Measurements from ENCODE around the gene S100A12. TPM values are rescaled to one million over a fixed set of nuclear protein-coding genes. Genes with fewer than 3 reads are reported as not detected.

Gene S100A12
- total and polyA plus RNA-seq, 2 donors (not counting 3 experiments of a cell fraction or from before 2014, with no cell fraction given) = not detected

DNA sequence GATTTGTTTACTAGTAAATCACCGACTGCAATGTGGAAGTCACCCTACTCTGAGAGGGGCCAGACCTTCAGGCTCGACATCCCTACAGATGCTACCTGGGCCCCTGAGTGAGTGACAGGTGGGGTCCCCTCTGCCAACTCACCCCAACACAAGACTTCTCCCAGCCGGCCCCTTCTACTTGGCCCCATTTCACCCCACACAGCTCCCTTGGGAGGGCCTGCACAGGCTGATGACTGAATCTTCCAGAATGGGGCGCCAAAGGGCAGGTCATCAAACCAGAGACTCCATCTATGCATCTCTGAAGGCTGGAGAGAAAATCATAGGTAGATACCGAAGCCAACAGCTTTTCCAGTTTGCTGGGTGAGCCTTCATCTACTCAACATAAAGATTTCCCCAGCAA, 24.8 kb upstream of the S100A12 start:
- no peaks in the 10 kb centered on the region for H3K9me3 ChIP-seq (replicated peaks; ENCODE audit: control insufficient read depth, insufficient read depth, low read length)
- H3K4me2 ChIP-seq (ENCODE audit: insufficient read depth, low read length) = no peak overlapping the region
- H2AFZ ChIP-seq (ENCODE audit: low read depth, low read length) = no peak overlapping the region
- dilution Hi-C loops (cut with MboI; ENCODE audit: extremely low pct_ligation_motif_present, low sequenced_read_pairs) (no loop called here), intact Hi-C loops (cut with micrococcal nuclease) (no loop called here)
- no peaks in the 10 kb centered on the region for H3K36me3 ChIP-seq (ENCODE audit: control insufficient read depth in 2 of 2, extremely low read depth in 1 of 2, insufficient read depth in 2 of 2, low read length in 2 of 2)
- no TSS peak for BruUV-seq (replicated peaks)
- H3K9ac ChIP-seq (replicated peaks; ENCODE audit: extremely low read depth, insufficient read depth, low read length) = no peak overlapping the region
- H3K4me3 ChIP-seq (replicated peaks in 1 of 3; ENCODE audit: insufficient read depth in 1 of 3, low read depth in 1 of 3, low read length in 3 of 3) = no peak overlapping the region
- no peaks in the 10 kb centered on the region for H3K79me2 ChIP-seq (ENCODE audit: control insufficient read depth, insufficient read depth, low read length)
- DNase-seq (ENCODE audit: low read depth, low spot score) (no peak), FAIRE-seq (no peak)
- TF ChIP-seq MYC (IDR thresholded peaks at IDR 0.05; ENCODE audit: low read depth, low read length) = no peak
- no peak for TF ChIP-seq JUN (IDR thresholded peaks at IDR 0.05; ENCODE audit: borderline replicate concordance, insufficient read depth, insufficient read length, low read depth)
- H4K20me1 ChIP-seq (replicated peaks; ENCODE audit: control insufficient read depth, extremely low read depth, insufficient read depth, low read length) = no peaks in the 10 kb centered on the region
- no peaks in the 10 kb centered on the region for H3K4me1 ChIP-seq (ENCODE audit: control insufficient read depth, extremely low read depth, insufficient read depth, low read length)
- H3K27ac ChIP-seq (ENCODE audit: insufficient read depth, low read depth, low read length) = no peak overlapping the region
- H3K9me1 ChIP-seq (replicated peaks; ENCODE audit: control insufficient read depth, extremely low read depth, insufficient read depth, low read length) = no peaks in the 10 kb centered on the region
- ChIA-PET POLR2A (no interaction called here), CTCF (no interaction called here)
- H3K27me3 ChIP-seq (ENCODE audit: control insufficient read depth in 2 of 2, insufficient read depth in 2 of 2, low read length in 2 of 2) = peaks cover 0 to 2% of the 10 kb centered on the region in 2 experiments

DNA sequence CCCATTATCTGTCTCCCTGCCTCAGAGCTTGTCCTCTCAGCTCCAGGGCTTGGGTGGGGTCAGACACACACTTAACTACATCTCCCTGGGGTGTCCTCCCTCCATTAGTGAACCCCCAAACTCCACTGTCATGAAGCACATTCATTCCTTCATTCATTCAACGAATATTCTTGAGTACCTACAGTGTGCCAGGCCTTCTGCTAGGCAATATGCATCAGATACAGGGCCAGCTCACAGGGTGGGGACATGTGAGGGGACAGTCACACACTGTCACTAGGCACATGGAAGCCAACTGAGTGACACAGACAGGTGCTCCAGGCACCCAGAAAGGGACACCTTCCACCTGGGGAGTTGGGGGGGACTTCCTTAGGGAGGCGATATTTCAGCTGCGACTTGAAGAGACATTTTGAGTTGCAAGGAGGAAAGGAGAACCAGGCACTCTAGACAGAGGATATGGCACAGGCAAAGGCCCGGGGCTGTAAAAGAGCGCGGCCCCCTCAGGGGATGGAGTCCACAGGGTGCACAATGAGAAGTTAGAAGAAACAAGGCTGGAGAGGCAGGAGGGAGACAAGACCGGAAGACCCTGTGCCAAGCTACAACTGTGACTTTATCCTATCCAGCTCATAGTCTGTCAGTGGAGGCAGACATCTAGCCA, 24.1 kb upstream of the S100A12 start:
- DNase-seq (ENCODE audit: low read depth, low spot score) (no peak), FAIRE-seq (no peak)
- Histone ChIP-seq H3K27me3 (ENCODE audit: control insufficient read depth in 2 of 2, insufficient read depth in 2 of 2, low read length in 2 of 2) (peaks cover 0 to 2% of the 10 kb centered on the region in 2 experiments), H3K9me3 (replicated peaks; ENCODE audit: control insufficient read depth, insufficient read depth, low read length) (no peaks in the 10 kb centered on the region), H3K79me2 (ENCODE audit: control insufficient read depth, insufficient read depth, low read length) (no peaks in the 10 kb centered on the region), H2AFZ (ENCODE audit: low read depth, low read length) (no peak overlapping the region), H3K9me1 (replicated peaks; ENCODE audit: control insufficient read depth, extremely low read depth, insufficient read depth, low read length) (no peaks in the 10 kb centered on the region), H3K36me3 (ENCODE audit: control insufficient read depth in 2 of 2, extremely low read depth in 1 of 2, insufficient read depth in 2 of 2, low read length in 2 of 2) (no peaks in the 10 kb centered on the region), H3K4me2 (ENCODE audit: insufficient read depth, low read length) (no peak overlapping the region), H3K4me1 (ENCODE audit: control insufficient read depth, extremely low read depth, insufficient read depth, low read length) (no peaks in the 10 kb centered on the region), H4K20me1 (replicated peaks; ENCODE audit: control insufficient read depth, extremely low read depth, insufficient read depth, low read length) (no peaks in the 10 kb centered on the region), H3K27ac (ENCODE audit: insufficient read depth, low read depth, low read length) (no peak overlapping the region), H3K9ac (replicated peaks; ENCODE audit: extremely low read depth, insufficient read depth, low read length) (no peak overlapping the region), H3K4me3 (replicated peaks in 1 of 3; ENCODE audit: insufficient read depth in 1 of 3, low read depth in 1 of 3, low read length in 3 of 3) (no peak overlapping the region)
- TF ChIP-seq GATA2 (IDR thresholded peaks at IDR 0.05; ENCODE audit: insufficient read depth, insufficient read length, low read depth, low read length) (no peak), POLR2A (IDR thresholded peaks at IDR 0.05; ENCODE audit: low read depth, low read length) (no peak), FOS (IDR thresholded peaks at IDR 0.05; ENCODE audit: borderline replicate concordance, insufficient read depth, low read length) (no peak), POLR2AphosphoS5 (IDR thresholded peaks at IDR 0.05; ENCODE audit: insufficient read depth, low read depth, low read length) (no peak), CTCF (IDR thresholded peaks at IDR 0.05; ENCODE audit: extremely low read depth in 1 of 2, insufficient read depth in 1 of 2, low read depth in 1 of 2, low read length in 2 of 2) (no peak), MYC (IDR thresholded peaks at IDR 0.05; ENCODE audit: low read depth, low read length) (no peak), JUN (IDR thresholded peaks at IDR 0.05; ENCODE audit: borderline replicate concordance, insufficient read depth, insufficient read length, low read depth) (no peak), MAX (IDR thresholded peaks at IDR 0.05; ENCODE audit: insufficient read depth, insufficient read length) (no peak), EZH2 (IDR thresholded peaks at IDR 0.05; ENCODE audit: borderline replicate concordance, low read depth, low read length, severe bottlenecking) (no peak)
- no TSS peak for BruUV-seq (replicated peaks)
- ChIA-PET CTCF (no interaction called here), POLR2A (no interaction called here)
- intact Hi-C loops (cut with micrococcal nuclease) (no loop called here), dilution Hi-C loops (cut with MboI; ENCODE audit: extremely low pct_ligation_motif_present, low sequenced_read_pairs) (no loop called here)
